Uterus (tissue), 4 donors: ENCODE results near the gene NKX2-8. TPM values are rescaled to one million over a fixed set of nuclear protein-coding genes. Genes with fewer than 3 reads are reported as not detected.

Experiments
- DNase-seq, 2 donors: peaks; one replicate each; pipeline ENCODE4 v3.0.0-alpha.2; 2019 to 2020
- H3K27ac ChIP-seq, 2 donors: fragments of 200-600 bp; sonication (generic); 1 replicate in 1 of 2; 2 replicates in 1 of 2; pipeline ENCODE4 v1.5.1; 2016 to 2018
- H3K27me3 ChIP-seq, 2 donors: fragments of 200-600 bp; sonication (generic); one replicate each; pipeline ENCODE4 v1.5.1; 2018 to 2019; ENCODE audit warnings: control low read depth in 1 of 2
- H3K36me3 ChIP-seq, 2 donors: fragments of 200-600 bp; sonication (generic); one replicate each; pipeline ENCODE4 v1.5.1; 2019; ENCODE audit warnings: control low read depth in 1 of 2
- H3K4me1 ChIP-seq, 2 donors: fragments of 200-600 bp; sonication (generic); one replicate each; pipeline ENCODE4 v1.5.1; 2018 to 2019; ENCODE audit warnings: control low read depth in 1 of 2
- H3K4me3 ChIP-seq, 2 donors: fragments of 200-600 bp; sonication (generic); 1 replicate in 1 of 2; 2 replicates in 1 of 2; pipeline ENCODE4 v1.5.1; 2018 to 2019; ENCODE audit warnings: mild to moderate bottlenecking in 1 of 2
- H3K9me3 ChIP-seq, 2 donors: fragments of 200-600 bp; sonication (generic); one replicate each; pipeline ENCODE4 v1.5.1; 2019; ENCODE audit warnings: control low read depth in 1 of 2
- POLR2A ChIP-seq, 2 donors: fragments of 450-650 bp; IDR thresholded peaks; one replicate each; pipeline ENCODE4 v1.6.1; 2016; ENCODE audit warnings: antibody characterized with exemption in 2 of 2, mild to moderate bottlenecking in 1 of 2, moderate library complexity in 1 of 2
- intact Hi-C: fragments of 100-400 bp; cut with DNase I; formaldehyde crosslinking; loops from one replicate; pipeline ENCODE4 v1.15.1; 2023; ENCODE audit warnings: low total_unique reads
- total RNA-seq, 4 donors: library from RNA; depleted of rRNA in 3 of 4; stranded (reverse); fragments of >200 nt in 3 of 4; gene quantifications; one replicate each; pipeline versions ENCODE4 v1.1.0 to v1.2.4, GENCODE V29; 2014 to 2023
- TF ChIP-seq, protein P1 (sequence below), 4 experiments: fragments of 200-600 bp in 2 of 4; fragments of 450-650 bp in 2 of 4; sonication (generic) in 2 of 4; IDR thresholded peaks; one replicate each; pipeline ENCODE4 v1.5.1; 2016 to 2019; ENCODE audit warnings: antibody characterized with exemption in 4 of 4, mild to moderate bottlenecking in 2 of 4, moderate library complexity in 1 of 4
- donor health status: DM: yes; HTN: yes; CAD: no.

The NKX2-8 gene
- total RNA-seq, 4 donors from 2014 or later, result 0.46 TPM; not detected in 3

- no peak for DNase-seq
- intact Hi-C loops, result no loop called here
- H3K27ac ChIP-seq, result no peak overlapping the region
Observed at GRCh38 chr14:36604757-36605505, 22.5 kb upstream of the NKX2-8 start.

DNA sequence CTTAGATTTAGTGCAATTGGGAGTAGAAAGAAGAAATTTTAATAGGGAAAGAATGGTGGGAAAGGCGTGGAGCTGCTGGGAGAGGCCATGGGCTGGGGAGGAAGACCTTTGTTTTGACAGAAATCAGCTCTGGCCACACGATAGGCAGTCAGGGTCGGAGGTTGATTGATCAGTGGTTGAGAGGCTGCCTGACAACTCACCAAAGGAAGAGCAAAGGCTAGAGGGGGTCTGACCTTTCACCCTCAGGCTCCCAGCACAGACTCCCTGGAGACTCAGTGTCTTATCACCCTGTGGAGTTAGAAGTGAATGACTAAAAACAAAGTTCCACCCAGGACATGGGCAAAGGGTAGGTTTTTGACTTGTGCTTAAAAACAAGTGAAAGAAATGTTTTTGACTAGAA lies 18.0 kb upstream of the NKX2-8 start:
- TF ChIP-seq, protein P1, sequence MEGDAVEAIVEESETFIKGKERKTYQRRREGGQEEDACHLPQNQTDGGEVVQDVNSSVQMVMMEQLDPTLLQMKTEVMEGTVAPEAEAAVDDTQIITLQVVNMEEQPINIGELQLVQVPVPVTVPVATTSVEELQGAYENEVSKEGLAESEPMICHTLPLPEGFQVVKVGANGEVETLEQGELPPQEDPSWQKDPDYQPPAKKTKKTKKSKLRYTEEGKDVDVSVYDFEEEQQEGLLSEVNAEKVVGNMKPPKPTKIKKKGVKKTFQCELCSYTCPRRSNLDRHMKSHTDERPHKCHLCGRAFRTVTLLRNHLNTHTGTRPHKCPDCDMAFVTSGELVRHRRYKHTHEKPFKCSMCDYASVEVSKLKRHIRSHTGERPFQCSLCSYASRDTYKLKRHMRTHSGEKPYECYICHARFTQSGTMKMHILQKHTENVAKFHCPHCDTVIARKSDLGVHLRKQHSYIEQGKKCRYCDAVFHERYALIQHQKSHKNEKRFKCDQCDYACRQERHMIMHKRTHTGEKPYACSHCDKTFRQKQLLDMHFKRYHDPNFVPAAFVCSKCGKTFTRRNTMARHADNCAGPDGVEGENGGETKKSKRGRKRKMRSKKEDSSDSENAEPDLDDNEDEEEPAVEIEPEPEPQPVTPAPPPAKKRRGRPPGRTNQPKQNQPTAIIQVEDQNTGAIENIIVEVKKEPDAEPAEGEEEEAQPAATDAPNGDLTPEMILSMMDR (IDR thresholded peaks at IDR 0.05), result no peak
- no peak for DNase-seq
- intact Hi-C loops, result no loop called here
- H3K27me3 ChIP-seq, result peaks cover 0 to 4% of the 10 kb centered on the region in 2 donors
- no peaks in the 10 kb centered on the region for H3K9me3 ChIP-seq
- no peaks in the 10 kb centered on the region for H3K36me3 ChIP-seq
- no peak overlapping the region for H3K4me3 ChIP-seq
- H3K4me1 ChIP-seq, result no peaks in the 10 kb centered on the region
- H3K27ac ChIP-seq, result no peak overlapping the region

More at GRCh38 chr14:36604757-36605505, 22.5 kb upstream of the NKX2-8 start:
- Histone ChIP-seq H3K36me3 (no peaks in the 10 kb centered on the region), H3K4me3 (no peak overlapping the region), H3K27me3 (peaks cover 0 to 4% of the 10 kb centered on the region in 2 donors), H3K9me3 (no peaks in the 10 kb centered on the region), H3K4me1 (no peaks in the 10 kb centered on the region)
- no peak for TF ChIP-seq POLR2A (IDR thresholded peaks at IDR 0.05)
- TF ChIP-seq, protein P1 (IDR thresholded peaks at IDR 0.05), result peak in 3 of 4 experiments; percentile 39 to 58 (median 53)

- Histone ChIP-seq H3K27me3 (peaks cover 0 to 25% of the 10 kb centered on the region in 2 donors), H3K4me3 (no peak overlapping the region), H3K36me3 (no peaks in the 10 kb centered on the region), H3K27ac (no peak overlapping the region), H3K4me1 (no peaks in the 10 kb centered on the region), H3K9me3 (no peaks in the 10 kb centered on the region)
- no peak for DNase-seq
- intact Hi-C loops, result no loop called here
- no peak for TF ChIP-seq POLR2A (IDR thresholded peaks at IDR 0.05)
- TF ChIP-seq, protein P1 (IDR thresholded peaks at IDR 0.05), result no peak
Observed at GRCh38 chr14:36591482-36591881, 9.1 kb upstream of the NKX2-8 start.

DNA sequence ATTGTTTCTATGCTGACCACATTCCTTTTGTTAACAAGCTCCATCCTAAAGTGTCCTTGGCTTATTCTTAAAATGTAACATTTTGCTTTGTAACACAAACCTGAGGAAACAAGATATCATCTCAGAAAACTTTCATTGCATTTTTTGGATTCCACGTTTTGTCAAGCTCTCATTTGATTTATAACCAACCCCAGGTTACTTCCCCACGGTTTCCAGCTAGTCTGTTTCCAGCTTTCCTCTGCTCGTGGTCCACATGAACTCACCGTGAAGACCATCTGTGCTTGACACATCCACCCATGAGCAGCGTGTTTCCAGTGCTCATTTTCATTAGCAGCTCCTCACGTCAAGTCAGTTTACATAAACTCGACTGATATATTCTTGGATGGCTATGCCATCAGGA lies 6.4 kb upstream of the NKX2-8 start:
- TF ChIP-seq, protein P1 (IDR thresholded peaks at IDR 0.05), result no peak
- no peak for TF ChIP-seq POLR2A (IDR thresholded peaks at IDR 0.05)
- no peaks in the 10 kb centered on the region for H3K36me3 ChIP-seq
- DNase-seq, result no peak
- H3K4me3 ChIP-seq, result no peak overlapping the region
- H3K27ac ChIP-seq, result no peak overlapping the region
- H3K9me3 ChIP-seq, result no peaks in the 10 kb centered on the region
- H3K4me1 ChIP-seq, result no peaks in the 10 kb centered on the region
- H3K27me3 ChIP-seq, result peaks cover 0 to 39% of the 10 kb centered on the region in 2 donors
- intact Hi-C loops, result no loop called here

DNA sequence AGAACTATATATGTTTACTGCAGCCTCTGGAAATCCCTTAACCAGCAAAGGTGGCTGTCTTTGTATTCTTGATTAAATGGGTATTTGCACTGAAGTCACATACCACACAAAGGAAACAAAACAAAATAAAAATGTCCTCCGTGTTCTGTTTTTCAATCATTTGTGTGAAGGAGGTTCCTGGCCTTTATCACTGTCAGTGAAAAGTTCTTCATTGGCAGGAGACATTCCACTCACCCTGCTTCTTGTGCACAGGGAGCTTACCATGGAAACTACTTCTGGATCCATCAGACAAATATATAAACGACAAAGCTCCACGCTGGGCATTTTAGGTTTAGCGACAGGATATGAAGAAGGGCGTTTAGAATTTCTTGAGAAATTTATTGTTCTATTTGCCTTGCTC lies 5.7 kb upstream of the NKX2-8 start:
- intact Hi-C loops, result no loop called here
- Histone ChIP-seq H3K27me3 (peaks cover 0 to 41% of the 10 kb centered on the region in 2 donors), H3K4me1 (no peaks in the 10 kb centered on the region), H3K36me3 (no peaks in the 10 kb centered on the region), H3K4me3 (no peak overlapping the region), H3K9me3 (no peaks in the 10 kb centered on the region), H3K27ac (no peak overlapping the region)
- DNase-seq, result no peak
- TF ChIP-seq POLR2A (IDR thresholded peaks at IDR 0.05), result no peak
- TF ChIP-seq, protein P1 (IDR thresholded peaks at IDR 0.05), result no peak
